ENCODE results near the gene SPATA9. TPM values are rescaled to one million over a fixed set of nuclear protein-coding genes. Genes with fewer than 3 reads are reported as not detected.
"Not testable (repeated sequence)": the region's sequence is repeated elsewhere in the genome, so short reads cannot be mapped to it uniquely, and the experiment has no call there.

SPATA9 gene
- total RNA-seq, 1 donor from 2014 or later = 1.4 TPM

DNA sequence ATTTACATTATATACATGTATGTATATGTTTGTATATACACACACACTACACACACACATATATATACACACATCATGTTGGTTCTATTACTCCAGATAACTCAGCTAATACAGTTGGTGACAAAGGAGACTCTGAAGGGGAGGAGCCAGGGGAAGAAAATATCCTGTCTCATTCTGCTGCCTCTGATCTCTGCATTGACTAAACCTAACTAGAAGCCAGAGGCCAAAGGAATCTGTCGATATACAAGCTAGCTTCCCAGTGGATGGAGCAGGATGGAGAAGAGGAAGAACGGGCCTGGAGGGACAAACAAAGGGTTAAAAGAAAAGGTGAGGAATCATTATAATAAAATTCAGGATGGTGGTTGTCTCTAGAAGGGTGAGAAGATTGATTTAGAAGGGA, 34.6 kb upstream of the SPATA9 start:
- DNase-seq (ENCODE audit: low spot score) = no peak

DNA sequence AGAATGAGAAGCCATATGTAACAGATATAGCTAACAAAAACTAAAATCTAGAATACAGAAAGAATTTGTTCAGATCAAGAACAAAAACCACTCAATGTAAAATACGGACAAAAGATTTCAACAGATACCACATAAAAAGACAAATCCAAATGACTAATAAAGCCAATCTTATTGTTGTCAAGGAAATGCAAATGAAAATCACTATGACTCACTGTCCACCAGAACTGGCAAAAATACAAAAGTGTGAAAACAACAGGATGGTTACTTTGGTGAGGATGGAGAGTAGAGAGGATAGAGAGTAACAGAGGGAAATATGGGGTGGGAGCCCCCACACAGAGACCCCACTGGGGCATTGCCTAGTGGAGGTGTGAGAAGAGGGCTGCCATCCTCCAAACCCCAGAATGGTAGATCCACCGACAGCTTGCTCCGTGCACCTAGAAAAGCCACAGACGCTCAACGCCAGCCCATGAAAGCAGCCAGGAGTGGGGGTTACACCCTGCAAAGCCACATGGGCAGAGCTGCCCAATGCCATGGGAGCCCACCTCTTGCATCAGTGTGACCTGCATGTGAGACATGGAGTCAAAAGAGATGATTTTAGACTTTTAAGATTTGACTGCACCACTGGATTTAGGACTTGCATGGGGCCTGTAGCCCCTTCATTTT, 33.1 kb upstream of the SPATA9 start:
- DNase-seq (ENCODE audit: low spot score) = no peak

DNA sequence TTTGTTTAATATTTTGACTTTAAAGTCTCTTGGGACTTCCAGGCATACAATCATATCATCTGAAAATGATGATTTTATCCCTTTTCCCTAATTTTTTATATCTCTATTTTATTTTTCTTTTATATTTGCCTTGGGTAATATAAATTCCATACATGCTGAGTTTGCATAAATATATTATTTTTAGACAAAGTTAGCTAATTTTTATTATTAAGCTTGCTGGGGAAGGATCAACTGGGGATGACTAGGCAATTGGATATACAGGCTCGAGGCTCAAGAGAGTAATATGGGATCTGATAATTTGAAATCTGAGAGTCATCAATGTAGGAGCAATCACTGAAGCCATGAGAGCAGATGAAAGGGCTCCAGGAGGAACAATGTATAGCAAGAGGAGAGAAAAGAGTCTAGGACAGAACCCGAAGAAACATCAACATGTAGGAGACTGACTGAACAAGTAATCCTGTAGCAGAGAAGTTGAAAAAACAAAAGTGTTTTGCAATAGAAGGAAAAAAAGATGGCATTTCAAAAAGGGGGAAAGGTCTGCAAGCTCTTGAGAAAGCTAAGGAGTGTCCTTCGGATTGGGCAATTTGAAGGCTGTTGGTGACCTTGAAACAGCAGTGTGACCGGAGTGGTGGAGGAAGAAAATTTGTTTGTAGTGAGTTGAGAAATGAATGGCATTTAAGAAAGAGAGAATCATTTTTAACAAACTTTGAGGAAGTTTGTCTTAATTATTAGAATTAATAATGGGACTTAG, 31.3 kb upstream of the SPATA9 start:
- no peak for DNase-seq (ENCODE audit: low spot score)

DNA sequence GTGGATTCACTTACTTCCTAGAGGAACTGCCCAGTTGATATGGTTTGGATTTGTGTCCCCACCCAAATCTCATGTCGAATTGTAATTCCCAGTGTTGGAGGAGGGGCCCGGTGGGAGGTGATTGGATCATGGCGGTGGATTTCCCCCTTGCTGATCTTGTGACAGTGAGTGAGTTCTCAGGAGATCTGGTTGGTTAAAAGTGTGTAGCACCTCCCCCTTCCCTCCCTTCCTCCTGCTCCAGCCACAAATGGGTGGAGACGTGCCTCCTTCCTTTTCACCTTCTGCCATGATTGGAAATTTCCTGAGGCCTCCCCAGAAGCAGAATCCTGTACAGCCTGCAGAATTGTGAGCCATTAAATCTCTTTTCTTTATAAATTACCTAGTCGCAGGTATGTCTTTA, 30.5 kb upstream of the SPATA9 start:
- DNase-seq (ENCODE audit: low spot score) = not testable (repeated sequence)

DNA sequence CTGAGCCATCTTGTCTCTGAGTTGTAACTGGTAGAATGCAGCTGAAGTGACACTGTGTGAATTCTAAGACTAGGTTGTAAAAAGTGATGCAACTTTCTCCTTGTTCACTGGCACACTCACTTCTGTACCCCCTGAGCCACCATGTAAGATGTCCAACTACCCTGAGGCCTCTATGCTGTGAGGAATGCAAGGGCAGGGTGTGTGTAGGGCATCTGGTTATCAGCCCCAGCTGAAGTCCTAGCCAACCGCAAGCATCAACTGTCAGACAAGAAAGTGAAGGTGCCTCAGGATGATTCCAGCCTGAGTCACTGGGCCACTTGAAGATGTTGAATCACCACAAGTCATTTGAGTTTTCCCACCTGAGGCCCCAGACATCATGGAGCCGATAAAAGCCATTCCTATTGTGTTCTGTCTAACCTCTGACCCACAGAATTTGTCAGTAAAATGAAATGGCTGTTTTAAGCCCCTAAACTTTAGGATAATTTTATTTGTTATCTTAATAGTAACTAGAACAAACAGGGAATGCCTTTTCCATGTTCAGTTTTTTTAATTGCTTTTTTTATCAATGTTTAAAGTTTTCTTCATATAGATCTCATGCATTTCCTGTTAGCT, 29.7 kb upstream of the SPATA9 start:
- no peak for DNase-seq (ENCODE audit: low spot score)

DNA sequence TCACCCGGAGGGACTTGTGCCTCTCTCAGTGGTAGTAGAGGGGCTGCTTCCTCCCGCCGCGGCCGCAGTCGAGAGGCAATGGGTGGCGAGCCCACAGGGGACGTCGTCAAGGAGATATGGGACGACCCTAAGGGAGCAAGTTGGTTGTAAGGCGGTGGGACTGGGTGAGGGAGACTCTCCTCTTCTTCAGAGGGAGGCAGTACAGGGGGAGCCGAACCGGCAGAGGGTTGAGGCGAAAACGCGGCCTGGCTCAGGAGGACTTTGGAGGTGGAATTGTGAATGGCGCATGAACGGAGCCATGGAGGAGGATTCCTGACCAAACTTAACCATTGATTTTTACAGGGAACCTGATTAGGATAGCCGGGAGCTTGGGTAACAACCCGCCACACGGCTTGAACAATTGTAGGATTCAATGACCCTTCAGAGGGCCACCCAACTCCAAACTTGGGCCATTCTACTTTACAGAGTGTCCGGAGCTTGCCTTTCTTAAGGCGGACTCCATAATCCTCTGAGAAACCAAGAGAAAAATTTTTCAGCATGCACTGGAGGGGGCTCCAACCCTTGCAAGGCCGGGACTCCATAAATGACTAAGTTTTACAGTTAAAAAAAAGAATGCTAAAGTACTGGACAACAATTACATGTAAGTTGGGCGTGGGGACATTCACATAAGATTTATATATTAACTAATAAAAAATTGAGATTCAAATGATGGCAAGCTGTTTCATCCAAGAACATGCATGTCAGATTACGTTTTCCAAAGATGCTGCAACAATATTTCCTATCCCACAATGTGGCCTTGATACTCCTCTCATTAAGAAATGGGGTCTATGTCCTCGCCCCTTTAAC, 28.9 kb upstream of the SPATA9 start:
- DNase-seq (ENCODE audit: low spot score) = no peak

DNA sequence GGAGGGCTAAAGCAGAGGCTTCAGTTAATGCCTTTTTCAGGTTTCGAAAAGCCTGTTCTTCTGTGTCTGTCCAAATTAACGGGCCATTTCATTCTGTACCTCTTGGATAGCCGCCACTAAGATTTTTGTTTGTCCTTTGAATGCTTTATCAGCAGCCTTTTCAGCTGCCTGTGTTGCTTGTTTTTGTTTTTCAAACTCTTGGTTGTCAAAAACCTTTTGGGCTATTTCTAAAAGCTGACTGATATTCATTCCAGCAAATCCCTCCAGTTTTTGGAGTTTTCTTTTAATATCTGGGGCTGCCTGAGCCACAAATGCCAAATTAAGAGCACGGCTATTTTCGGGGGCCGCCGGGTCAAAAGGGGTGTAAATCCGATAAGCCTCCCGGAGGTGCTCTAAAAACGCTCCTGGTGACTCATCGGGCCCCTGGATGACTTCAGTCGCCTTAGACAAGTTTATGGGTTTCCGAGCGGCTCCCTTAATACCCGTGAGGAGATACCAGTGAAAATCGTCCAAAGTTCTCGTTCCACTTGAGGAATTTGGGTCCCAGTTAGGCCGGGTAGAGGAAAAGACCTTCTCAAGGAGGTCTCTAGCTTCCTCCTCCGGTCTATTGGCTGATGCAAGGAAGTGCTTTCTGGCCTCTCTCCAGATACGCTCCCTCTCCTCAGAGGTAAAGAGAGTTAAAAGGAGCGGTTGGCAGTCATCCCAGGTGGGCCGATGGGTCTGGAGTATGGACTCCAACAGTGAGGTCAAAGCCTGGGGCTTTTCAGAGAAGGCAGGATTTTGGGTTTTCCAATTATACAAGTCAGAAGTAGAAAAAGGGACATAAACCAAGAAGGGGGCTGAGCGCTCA, 28.1 kb upstream of the SPATA9 start:
- not testable (repeated sequence) for DNase-seq (ENCODE audit: low spot score)

DNA sequence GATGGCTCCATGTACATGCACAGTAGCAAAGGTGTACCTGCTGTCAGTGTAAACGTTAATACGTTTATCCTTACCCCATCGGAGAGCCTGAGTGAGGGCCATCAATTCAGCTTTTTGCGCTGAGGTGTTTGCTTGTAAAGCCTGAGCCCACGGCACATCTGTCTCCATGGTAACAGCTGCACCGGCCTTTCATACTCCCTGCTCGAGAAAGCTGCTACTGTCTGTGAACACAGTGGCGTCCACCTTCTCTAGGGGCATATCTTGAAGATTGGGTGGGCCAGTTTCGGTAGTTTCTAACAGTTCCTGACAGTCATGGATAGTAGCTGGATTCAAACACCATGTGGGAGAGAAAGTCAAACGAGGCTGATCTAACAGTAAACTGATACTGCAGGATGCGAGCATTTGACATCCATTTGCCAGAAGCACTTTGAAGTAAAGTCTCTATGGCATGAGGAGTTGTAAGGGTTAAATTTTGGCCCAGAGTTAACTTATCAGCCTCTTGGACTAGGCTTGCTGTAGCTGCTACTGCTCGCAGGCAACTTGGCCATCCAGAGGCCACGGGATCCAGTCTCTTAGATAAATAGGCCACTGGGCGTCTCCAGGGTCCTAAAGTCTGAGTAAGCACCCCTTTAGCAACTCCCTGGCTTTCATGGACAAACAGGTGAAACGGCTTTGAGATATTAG, 27.3 kb upstream of the SPATA9 start:
- no peak for DNase-seq (ENCODE audit: low spot score)

DNA sequence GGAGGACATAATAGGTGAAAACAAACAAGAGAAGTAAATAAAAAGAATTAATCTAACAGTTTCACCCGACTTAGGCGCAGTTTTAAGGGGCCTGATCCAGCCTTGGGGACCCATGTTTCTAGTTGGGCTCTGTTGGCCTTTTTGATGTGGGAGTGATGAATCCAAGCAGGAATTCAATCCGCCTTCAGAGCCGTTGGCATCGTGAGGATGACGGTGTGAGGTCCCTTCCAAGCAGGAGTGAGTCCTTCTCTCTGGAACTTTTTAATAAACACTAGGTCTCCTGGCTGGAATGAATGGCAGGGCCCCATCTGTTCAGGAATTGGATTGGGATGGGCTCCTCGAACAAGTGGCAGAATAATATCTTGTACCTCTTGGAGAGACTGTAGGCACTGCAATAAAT, 26.1 kb upstream of the SPATA9 start:
- no peak for DNase-seq (ENCODE audit: low spot score)

DNA sequence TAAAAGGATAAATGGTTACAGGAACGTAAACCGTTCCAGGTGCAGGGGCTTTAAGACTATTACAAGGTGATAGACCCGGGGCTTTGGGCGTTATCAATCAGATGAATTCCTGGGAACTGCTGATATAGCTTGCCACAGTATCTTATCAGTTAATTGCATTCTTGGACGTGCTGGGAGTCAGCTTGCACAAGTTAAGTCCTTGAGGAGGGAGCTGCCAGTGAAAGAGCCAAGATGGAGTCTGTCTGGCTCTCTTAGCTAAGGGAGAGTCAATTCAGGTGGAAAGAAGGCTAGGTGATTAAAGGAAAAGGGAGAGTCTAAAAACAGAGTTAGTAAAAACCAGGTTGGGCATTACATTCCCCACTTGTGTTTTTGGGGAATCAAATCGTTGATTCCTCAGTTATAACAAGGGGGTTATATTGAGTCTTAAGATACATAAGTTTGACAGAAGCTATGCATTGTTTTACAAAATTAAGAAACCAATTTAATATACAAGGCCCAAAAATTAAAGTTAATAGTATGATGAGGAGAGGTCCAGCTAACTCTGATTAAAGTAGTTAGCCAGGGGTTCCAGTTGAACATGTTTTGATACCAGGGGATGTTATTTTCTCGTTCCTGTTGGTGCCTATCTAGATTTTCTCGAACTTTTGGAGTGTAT, 24.9 kb upstream of the SPATA9 start:
- not testable (repeated sequence) for DNase-seq (ENCODE audit: low spot score)

DNA sequence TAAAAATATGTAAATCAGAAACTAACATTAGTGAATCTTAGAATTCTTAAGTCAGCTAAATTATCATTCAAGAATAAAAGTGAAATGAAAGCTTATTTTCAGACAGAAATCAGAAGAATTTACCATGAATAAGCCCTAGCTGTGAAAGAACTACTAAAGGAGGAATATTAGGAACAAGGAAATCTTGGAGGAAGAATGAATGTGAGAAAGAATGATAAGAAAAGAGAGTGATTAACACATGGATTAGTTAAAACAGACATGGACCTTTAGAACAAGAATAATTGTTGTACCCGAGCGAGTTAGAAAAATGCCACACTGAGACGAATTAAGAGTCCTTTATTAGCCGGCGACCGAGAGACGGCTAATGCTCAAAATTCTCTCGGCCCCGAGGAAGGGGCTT, 24.3 kb upstream of the SPATA9 start:
- no peak for DNase-seq (ENCODE audit: low spot score)

DNA sequence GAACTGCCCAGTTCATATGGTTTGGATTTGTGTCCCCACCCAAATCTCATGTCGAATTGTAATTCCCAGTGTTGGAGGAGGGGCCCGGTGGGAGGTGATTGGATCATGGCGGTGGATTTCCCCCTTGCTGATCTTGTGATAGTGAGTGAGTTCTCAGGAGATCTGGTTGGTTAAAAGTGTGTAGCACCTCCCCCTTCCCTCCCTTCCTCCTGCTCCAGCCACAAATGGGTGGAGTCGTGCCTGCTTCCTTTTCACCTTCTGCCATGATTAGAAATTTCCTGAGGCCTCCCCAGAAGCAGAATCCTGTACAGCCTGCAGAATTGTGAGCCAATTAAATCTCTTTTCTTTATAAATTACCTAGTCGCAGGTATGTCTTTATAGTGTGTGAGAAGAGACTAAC, 23.4 kb upstream of the SPATA9 start:
- not testable (repeated sequence) for DNase-seq (ENCODE audit: low spot score)

DNA sequence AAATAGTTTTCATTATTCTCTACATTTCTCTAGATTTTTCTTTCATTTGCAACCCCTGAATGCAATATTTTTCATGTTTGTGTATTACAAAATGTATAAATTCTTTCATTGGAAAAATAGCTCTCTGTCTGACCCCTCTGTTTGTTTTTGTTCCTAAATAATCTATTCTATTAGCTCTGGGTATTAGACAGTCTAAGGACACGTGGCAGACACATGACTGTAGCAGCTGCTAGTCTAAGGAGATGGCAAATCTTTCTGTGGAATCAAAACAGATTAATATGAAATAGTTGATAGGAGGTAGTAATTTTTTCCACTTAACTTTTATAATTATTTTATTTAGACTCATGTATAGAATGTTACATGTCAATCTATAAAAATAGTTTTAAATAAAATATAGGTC, 21.4 kb upstream of the SPATA9 start:
- DNase-seq (ENCODE audit: low spot score) = no peak

DNA sequence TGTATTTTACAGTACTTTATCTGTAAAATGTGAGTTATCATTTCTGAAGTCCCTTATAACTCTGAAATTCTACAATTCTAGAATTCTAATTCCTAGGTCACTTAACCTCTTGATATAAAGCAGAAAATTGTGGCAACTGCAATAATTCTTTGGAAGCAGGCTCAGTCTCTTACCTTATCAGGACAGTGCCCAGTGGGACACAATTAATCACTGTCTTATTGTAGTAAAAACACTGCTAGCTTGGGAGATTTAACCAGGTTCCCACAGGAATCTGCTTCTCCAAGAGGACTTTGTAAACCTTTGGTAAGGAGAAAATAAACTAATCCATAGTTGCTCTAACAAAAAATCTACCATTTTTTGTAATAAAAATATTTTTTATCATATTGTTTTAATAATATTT, 18.3 kb upstream of the SPATA9 start:
- no peak for DNase-seq (ENCODE audit: low spot score)

DNA sequence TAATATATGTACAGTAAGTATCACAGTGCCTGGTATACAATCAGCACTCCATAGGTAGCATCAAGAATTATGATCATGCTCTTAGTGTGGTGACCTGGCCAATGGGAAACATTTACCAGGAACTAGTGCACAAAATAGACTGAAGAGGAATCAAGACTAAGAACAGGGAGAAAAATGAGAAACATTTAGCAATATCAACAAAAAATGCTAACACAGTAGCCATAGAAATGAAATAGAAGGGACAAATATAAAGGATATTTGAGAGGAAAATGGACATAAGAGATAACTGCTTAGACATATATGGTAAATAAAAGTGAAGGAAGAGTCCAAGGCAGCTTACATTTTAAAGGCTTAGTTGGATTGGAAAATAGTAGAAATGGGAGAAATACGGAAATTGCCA, 16.5 kb upstream of the SPATA9 start:
- no peak for DNase-seq (ENCODE audit: low spot score)

DNA sequence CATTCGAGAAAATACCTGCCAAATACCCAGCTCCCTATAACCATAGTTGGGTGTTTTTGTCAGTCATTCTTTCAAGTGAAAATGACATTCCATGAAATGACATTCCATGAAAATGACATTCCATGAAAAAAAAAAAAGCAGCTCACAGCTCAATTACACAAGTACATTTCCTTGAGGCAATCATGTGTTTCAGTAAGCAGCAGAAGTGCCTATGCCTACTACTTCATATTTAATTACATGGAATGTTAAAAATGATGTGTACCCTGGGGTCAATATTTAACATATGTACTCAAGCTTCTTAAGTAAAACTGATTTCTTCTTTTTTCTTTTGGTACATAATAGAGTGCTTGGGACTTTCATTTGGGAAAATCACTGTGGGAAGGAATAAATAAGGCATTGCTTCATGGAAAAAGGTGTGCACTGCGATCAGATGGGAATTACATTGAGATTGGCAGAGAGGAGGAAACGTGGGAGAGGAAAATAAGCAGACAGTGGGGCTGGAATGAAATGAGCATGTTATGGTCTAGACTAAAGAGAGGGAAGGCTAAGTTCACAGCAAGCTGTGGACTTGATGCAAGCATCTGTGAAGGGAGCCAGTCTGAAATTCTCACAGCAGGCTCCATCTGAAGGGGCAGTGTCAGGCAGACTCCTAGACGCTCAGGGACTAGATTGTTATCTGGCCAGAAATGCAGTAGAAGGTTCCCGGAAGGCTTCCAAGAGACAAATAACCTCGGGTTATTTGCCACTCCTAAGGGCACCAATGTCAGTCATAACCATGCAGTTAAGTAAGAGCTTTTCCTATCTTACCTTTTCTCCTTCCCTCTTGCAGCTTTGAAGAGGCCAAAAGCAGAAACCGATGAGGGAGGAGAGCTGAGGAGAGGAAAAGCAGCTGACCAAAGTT, 15.2 kb upstream of the SPATA9 start:
- no peak for DNase-seq (ENCODE audit: low spot score)

DNA sequence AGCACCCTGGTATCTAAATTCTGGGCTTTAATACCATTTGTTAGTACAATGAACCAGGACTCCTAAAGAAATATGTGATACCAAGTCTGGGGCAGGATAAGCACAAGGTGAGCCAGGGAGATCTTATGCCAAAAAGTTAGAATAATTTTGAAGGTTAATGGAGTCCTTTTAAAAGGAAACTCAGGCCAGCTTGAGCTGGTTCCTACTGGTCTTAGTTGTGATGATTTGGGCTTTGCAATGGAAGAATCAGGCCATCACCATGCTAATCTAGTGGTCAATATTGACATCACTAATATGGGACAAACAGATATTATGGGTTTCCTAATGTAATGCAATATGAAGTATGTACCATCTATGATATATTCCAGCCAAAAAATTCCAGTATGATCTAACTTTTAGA, 7.5 kb upstream of the SPATA9 start:
- DNase-seq (ENCODE audit: low spot score) = no peak

DNA sequence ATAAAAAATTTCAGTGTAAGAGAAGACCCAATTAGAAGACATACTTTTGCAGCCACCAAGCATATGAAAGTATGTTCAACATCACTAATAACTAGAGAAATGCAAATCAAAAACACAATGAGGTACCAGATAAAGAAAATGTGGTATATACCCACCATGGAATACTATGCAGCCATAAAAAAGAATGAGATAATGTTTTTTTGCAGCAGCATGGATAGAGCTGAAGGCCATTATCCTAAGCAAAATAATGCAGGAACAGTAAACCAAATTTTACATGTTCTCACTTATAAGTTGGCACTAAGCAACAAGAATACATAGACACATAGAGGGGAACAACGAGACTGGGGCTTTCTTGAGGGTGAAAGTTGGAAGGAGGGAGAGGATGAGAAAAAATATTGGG, 6.9 kb upstream of the SPATA9 start:
- DNase-seq (ENCODE audit: low spot score) = no peak

DNA sequence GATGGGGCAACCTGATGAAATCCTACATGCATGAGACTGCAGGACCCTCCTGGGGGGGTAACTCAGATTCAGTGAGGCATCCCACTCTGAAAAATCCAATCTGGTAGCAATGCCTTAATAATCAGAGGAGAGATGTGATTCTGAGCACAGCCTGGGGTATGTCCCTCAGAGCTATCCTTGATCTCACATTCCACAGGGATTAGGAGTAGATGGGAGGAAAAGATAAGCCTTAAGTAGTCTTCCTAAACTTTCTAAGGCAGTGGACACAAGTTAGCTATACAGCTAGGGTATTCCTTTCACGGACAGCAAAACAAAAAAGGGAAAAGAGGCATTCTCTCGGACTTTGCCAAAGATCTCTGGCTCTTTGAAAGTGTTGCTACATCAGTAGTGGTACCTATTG, 3.9 kb upstream of the SPATA9 start:
- no peak for DNase-seq (ENCODE audit: low spot score)
